ENCODE measurements around the gene SLC38A4.

- no peak for TF ChIP-seq YY1 (IDR thresholded peaks at IDR 0.05; ENCODE audit: low read depth)
- TF ChIP-seq, protein P1, sequence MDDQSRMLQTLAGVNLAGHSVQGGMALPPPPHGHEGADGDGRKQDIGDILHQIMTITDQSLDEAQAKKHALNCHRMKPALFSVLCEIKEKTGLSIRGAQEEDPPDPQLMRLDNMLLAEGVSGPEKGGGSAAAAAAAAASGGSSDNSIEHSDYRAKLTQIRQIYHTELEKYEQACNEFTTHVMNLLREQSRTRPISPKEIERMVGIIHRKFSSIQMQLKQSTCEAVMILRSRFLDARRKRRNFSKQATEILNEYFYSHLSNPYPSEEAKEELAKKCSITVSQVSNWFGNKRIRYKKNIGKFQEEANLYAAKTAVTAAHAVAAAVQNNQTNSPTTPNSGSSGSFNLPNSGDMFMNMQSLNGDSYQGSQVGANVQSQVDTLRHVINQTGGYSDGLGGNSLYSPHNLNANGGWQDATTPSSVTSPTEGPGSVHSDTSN (IDR thresholded peaks at IDR 0.05) = no peak
- TF ChIP-seq, protein P2, sequence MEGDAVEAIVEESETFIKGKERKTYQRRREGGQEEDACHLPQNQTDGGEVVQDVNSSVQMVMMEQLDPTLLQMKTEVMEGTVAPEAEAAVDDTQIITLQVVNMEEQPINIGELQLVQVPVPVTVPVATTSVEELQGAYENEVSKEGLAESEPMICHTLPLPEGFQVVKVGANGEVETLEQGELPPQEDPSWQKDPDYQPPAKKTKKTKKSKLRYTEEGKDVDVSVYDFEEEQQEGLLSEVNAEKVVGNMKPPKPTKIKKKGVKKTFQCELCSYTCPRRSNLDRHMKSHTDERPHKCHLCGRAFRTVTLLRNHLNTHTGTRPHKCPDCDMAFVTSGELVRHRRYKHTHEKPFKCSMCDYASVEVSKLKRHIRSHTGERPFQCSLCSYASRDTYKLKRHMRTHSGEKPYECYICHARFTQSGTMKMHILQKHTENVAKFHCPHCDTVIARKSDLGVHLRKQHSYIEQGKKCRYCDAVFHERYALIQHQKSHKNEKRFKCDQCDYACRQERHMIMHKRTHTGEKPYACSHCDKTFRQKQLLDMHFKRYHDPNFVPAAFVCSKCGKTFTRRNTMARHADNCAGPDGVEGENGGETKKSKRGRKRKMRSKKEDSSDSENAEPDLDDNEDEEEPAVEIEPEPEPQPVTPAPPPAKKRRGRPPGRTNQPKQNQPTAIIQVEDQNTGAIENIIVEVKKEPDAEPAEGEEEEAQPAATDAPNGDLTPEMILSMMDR (IDR thresholded peaks at IDR 0.05) = no peak
- no peak for TF ChIP-seq TAF1 (IDR thresholded peaks at IDR 0.05; ENCODE audit: borderline replicate concordance, low read depth, low read length)
- no peak for TF ChIP-seq EP300 (IDR thresholded peaks at IDR 0.05; ENCODE audit: borderline replicate concordance in 1 of 2, low read depth in 1 of 2, low read length in 1 of 2)
- no peak for TF ChIP-seq NFIC (IDR thresholded peaks at IDR 0.05; ENCODE audit: borderline replicate concordance)
- no peak for TF ChIP-seq RCOR1 (IDR thresholded peaks at IDR 0.05; ENCODE audit: low read length)
- no peak for TF ChIP-seq RFX5 (IDR thresholded peaks at IDR 0.05; ENCODE audit: low read length)
- no peak for TF ChIP-seq ELF1 (IDR thresholded peaks at IDR 0.05)
- TF ChIP-seq RAD21 (IDR thresholded peaks at IDR 0.05; ENCODE audit: low read length) = no peak
- TF ChIP-seq RXRA (IDR thresholded peaks at IDR 0.05; ENCODE audit: borderline replicate concordance, low read depth) = no peak
- TF ChIP-seq NRF1 (IDR thresholded peaks at IDR 0.05; ENCODE audit: low read depth, low read length) = no peak
These were observed 18.0 kb upstream of the SLC38A4 start for GRCh38 chr12:46843811-46844210.

Measured in SK-N-SH (cell line).